CD4-positive, alpha-beta T cell treated with Interleukin-12 subunit alpha and Interleukin-12 subunit beta, for 1 hour (primary cell): ENCODE results near the gene SARS2.
A peak's percentile ranks its signal among the peaks of the same experiment; 100 is the strongest.

Experiments
- DNase-seq: peaks from one replicate; pipeline ENCODE4 v3.0.0-alpha.2; 2020

The SARS2 gene

DNA sequence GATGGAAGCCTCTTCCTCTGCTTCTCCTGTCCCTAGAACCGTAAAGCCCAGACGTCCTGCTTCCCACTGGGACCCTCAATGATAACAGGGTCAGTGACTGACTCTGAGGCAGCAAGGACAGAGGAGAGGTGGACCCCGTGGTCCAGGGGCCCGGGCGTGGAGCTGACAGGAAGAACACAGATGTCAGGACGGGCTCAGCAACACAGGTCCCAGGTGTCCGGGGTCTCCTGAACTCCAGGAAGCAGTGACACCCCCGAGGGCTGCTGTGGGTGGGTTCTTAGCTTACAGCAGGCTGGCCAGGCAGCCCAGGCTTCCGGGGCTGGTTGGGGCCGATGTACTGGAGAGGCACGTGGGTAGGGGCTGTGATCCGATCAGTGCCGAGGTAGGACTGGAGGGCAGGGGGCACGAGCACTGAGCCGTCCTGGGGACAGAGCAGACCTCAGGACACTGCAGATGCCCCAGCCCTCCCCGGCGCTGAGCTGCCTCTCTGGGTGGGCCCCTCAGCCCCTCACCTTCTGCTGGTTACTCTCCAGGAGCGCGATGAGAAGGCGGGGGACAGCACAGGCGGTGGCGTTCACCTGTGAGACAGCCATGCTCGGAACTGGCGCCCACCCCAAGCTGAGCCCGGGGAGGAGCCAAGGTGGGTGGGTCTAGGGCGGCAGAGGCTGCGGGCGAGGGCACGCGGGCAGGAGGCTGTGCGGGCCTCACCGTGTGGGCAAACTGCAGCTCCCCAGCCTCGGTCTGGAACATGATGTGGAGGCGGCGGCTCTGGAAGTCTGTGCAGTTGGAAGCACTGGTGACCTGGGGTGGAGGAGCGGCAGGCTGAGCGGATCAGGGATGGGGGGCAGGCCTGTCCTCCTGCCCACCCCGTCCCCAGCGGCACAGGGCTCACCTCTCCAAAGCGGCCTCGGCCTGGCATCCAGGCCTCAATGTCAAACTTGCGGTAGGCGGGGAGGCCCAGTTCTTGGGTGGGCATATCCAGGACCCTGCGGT lies 14.9 kb downstream of the SARS2 start:
- DNase-seq = no peak

DNA sequence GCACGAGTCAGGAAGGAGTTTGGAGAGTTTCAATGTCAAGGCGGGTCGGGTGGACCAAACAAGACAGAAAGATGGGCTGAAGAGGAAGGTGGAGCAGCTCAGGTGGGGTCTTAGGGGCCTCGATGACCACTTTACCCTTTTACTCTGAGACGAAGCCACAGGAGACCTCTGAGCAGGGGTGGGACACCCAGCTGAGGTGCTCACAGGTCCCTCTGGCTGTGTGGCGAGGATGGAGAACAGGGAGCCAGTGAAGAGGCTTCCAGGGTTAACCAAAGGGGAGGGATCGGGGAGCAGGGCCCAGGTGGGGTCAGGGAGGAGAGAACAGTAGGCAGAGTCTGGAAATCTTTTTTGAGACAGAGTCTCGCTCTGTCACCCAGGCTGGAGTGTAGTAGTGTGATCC lies 16.6 kb downstream of the SARS2 start:
- DNase-seq = no peak

DNA sequence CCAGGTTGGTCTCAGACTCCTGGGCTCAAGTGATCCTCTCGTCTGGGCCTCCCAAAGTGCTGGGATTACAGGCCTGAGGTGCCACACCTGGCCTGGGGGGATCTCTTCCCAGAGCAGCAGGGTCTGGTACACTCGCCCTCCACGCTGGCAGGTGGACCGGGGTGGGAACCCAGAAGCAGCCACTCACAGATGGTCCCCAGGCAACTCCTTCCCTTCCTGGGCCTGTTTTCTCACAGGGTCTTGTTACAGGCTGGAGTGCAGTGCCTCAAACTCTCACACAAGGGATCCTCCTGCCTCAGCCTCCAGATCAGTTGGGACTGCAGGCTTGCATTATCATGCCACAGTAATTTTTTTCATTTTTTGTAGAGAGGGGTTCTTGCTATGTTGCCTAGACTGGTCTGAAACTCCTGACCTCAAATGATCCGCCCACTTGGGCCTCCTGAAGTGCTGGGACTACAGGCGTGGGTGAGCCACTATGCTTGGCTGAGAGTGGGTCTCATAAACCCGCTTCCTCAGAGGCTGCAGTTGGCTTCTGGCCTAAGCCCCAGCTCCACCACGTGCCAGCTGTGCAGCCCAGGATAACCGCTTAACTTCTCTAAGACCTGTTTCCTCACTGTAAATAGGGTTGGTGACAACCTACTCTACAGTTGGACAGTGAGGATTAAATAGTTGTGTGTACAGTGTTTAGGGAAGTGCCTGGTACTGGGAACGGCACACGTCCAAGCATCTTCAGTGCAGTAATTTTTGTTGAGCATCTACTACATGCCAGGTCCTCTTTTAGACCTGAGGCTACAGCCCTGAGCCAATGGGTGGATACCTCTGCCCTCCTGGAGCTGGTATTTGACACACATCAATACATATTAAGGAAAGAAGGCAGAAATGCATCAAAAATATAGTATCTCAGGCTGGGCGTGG lies 17.7 kb downstream of the SARS2 start:
- no peak for DNase-seq

DNA sequence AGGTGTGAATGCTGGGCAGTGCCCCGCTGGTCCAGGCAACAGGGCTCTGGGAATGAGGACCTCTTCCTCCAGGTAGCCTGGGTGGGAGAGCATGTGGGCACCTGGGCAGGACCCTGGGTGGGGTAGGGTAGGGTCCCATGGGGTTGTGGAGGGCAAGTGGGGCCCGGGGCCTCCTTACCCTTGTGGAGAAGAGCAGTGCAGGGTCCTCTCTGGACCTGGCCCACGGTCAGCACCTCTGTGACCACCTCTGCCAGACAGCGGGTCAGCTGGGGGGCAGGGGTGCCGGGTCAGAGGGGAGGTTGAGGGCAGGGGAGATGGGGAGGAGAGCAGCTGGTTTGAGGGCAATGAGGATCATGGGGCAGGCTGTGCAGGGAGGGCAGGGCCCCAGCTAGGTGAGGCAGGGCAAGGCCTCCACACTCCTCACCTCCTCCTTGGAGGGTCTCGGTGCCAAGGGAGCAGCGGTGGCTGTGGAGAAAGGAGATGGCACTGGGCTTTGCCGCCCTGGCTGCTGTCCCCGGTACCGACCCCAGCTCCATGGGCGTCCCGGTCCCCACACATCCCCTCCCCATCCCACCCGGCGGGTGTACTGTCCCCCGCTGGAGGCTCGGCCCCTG lies 19.1 kb downstream of the SARS2 start:
- DNase-seq = no peak

DNA sequence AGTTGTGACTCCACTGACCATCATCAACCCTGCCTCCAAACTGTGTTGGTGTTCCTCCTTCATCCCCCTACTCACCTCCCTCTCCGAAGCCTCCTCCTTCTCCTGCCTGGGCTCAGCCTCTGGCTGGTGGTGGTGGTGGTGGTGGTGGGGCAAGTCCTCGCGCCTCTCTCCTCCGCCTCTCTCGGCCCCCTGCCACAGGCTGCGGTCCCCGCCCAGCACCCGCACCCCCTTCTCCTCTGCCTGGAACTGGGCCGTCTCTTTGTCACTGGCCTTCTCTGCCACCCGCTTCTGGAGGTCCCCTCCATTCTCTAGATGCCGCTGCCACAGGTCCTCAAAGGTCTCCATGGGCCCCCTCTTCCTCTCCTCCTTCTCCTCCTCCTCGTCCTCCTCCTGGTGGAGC lies 20.1 kb downstream of the SARS2 start:
- no peak for DNase-seq

DNA sequence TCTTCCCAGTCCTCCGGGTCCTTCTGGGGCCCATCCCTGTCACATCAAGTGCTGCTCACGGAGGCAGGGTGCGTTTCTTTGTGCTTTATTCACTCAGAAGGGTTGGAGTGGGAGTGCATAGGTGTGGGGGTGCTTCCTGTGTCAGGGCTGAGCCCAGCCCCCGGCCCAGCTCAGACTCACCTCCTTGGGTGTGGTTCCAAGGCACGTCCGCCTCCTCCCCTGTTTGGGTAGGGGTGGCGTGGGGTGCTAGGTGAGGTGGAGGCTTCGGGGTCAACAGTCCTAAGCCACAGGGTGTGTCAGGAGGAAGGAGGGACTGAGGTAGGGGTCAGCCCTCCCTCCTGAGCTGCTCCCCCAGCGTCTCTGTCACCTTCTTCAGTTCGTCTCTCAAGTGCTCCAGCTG lies 21.7 kb downstream of the SARS2 start:
- DNase-seq = no peak

DNA sequence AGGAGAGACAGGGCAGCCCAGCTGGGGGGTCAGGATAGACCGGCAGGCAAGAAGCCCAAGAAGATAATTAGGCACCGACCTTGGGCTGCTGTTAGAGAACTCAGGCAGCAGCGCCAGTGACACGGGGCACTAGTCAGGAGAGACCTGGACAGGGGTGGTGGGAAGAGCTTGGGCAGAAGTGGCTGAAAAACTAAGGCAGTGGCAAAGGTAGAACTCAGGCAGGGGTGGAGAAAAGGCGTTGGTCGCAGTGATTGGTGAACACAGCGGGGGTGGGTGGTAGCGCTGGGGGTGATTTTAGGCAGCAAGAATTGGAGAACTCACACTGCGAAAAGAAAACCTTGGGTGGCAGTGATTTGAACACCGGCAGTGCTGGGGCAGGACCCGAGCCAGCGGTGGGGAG lies 22.9 kb downstream of the SARS2 start:
- no peak for DNase-seq

DNA sequence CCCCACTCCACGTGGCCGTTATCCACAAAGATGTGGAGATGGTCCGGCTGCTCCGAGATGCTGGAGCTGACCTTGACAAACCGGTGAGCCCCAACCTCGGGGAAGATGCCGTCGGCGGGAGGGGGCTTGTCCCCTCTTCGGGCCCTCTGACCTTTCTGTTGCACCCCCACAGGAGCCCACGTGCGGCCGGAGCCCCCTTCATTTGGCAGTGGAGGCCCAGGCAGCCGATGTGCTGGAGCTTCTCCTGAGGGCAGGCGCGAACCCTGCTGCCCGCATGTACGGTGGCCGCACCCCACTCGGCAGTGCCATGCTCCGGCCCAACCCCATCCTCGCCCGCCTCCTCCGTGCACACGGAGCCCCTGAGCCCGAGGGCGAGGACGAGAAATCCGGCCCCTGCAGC lies 23.3 kb downstream of the SARS2 start:
- no peak for DNase-seq

DNA sequence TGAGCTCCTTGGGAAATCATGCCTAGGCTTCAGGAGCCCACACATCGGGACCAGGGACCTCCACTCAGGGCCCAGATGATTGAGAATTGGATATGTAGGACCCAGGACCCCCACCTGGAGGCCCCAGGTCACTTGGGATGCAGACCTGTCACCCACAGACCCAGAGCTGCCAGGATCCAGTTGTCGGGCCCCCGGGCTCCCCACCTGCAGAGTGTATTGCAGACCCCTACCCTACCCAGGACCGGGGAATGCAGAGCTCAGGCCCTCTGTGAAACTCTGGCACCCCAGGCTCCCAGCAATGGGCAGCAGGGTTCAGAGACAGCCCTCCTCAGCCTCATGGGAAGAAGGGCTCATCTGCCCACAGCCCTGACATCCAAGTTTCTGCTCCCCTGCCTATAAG lies 24.9 kb downstream of the SARS2 start:
- DNase-seq = no peak

DNA sequence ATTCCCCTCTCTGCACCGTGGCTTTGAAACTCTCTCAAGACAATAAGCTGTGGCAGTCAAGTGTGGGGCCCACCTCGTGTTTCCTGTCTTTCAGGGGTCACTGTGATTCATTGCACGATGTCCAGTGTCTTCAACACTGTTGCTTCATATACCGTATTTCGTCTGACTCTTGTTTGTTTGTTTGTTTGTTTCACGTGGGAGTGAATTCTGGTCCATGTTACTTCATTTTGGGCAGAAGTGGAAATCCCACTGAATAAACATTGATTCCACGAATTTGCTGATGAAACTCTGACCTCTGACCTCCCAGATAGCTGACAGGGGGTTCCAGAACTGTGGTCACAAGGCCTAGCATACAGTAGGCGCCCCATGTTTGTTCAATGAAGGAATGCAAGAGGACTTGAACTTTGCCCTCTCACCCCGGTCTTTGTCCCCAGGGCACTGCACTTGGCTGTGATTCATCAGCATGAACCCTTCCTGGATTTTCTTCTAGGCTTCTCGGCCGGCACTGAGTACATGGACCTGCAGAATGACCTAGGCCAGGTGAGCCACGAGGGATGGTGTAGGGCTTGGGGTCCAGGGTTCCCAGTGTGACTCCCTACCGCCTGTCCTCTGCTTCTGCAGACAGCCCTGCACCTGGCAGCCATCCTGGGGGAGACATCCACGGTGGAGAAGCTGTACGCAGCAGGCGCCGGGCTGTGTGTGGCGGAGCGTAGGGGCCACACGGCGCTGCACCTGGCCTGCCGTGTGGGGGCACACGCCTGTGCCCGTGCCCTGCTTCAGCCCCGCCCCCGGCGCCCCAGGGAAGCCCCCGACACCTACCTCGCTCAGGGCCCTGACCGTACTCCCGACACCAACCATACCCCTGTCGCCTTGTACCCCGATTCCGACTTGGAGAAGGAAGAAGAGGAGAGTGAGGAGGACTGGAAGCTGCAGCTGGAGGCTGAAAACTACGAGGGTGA lies 25.7 kb downstream of the SARS2 start:
- DNase-seq = no peak

DNA sequence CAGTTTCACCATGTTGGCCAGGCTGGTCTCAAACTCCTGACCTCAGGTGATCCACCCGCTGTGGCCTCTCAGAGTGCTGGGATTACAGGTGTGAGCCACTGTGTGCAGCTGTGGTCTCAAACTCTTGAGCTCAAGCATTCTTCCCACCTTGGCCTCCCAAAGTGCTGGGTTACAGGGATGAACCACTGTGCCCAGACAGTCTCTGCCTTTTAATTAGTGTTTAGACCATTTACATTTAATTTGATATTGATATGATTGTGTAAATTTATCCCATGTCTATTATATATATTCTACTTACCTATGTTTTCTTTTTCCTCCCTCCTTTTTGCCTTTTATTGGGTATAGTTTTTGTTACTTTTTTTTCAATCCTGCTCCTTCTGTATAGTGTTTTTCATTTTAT lies 28.9 kb downstream of the SARS2 start:
- DNase-seq = no peak

DNA sequence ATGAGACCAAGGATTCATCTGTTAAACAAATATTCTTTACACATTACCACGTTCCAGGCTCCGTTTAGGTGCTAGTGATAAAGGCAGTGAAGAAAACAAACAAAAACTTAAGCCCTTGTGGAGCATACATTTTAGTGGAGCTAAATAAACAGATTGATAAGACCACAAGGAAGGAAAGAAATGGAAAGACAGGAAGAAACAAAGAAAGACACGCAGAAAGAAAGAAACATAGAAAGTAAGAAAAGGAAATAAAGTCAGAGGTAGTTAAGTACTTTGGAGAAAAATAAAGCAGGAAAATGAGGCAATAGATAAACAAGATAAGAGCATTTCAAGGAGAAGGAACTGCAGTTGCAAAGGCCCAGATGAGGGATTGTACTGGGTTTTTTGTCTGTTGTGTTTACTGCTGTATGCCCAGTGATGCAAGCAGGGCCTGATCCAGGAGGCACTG lies 29.8 kb downstream of the SARS2 start:
- no peak for DNase-seq

DNA sequence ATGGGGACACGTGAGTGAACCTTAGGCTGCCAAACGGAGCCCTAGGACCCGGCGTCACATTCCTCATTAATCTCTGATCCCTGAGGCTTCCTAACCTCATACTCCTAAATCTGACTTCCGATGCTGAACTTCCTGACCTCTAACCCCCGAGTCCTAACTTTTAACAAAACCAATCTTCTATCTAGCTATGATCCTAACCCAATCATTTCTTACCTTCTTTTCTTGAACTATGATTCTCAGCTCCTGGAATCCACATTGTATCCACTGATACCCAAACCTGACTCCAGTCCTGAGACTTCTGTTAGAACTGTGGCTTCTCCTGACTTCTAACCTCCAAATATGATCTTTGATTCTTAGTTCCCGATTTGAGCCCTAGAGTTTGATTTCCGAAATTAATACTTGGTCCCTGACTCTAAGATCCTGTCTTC lies 30.3 kb downstream of the SARS2 start:
- DNase-seq = no peak

DNA sequence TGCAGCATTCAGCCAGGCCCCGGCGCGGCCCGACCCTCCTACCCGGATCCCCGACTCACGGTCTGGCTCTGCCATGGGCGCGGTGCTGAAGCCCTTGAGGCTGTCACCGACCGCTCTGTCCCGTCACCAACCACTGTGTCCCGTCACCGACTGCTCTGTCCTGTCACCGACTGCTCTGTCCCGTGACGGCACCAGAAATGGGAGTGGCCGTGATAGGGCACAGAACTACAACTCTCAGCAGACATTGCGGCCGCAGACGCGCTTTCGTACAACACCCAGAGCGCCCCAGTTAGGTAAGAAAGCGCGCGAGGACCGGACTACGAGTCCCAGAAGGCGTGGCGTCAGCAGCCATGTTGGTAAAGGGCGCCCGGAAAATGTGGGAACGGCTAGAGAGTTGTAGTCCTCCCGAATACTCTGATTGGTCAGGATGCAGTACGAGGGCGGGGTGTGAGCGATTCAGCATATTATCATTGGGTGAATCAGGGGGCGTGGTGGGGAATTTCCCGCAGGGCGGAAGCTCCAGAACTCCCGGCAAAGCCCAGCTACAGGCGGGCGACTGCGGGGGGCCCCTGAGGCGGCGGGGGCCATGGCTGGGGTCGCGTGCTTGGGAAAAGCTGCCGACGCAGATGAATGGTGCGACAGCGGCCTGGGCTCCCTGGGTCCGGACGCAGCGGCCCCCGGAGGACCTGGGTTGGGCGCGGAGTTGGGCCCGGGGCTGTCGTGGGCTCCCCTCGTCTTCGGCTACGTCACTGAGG lies 30.9 kb downstream of the SARS2 start, which contains the start of the genes NFKBIB and SIRT2:
TSS of gene NFKBIB (plus strand) at position 523 of the 755 bp plus-strand sequence. CDS start at position 587, 64 bp downstream.
TSS of gene SIRT2 (minus strand) at position 172 of the 755 bp plus-strand sequence. CDS start at position 75, 97 bp downstream.
- peak; percentile 100 for DNase-seq

DNA sequence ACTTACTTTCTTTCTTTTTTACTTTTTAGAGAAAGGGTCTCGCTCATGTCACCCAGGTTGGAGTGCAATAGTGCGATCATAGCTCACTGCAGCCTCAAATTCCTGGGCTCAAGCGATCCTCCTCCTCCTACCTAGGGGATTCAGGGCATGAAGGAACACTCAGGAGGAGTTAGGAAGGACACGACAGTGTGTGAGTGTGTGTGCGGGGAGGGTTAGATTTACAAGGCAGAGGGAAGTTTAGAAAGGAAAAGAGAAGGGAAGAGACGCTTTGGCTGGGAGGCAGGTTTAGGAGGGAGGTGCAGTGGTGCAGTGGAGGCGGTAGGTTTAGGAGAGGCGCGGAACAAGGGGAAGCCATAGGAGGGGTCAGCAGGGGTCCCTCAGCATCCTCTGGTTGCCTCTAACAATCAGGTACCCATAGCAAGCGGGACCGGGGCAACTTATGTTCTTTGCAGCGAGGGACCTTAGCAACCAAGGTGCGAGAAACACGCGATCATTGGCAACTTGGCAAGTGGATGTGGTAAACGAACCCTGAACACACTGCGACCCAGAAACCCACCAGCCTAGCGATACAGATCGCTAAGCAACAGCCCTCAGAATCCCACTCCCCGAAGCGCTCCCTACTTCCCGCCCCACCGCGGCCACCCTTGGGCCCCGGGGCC lies 31.6 kb downstream of the SARS2 start:
- no peak for DNase-seq

DNA sequence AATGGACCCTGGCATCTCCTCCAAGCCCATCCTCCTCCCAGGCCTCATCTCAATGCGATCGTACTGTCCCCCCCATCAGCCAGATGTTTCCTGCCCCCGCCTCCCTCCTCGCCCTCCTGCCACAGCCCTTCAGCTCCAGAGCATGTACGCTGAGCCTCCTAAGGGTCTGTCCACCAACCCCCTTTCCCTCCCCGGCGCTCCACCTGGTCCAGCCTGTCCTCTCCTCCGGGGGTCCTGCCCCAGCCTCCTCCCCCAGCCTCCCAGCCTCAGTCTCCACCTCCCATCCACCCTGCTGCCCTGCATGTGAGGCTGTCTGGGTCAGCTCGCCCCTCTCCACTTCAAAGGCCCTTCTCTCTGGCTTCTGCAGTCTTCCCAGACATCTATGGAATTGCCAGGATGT lies 35.6 kb downstream of the SARS2 start:
- DNase-seq = no peak

DNA sequence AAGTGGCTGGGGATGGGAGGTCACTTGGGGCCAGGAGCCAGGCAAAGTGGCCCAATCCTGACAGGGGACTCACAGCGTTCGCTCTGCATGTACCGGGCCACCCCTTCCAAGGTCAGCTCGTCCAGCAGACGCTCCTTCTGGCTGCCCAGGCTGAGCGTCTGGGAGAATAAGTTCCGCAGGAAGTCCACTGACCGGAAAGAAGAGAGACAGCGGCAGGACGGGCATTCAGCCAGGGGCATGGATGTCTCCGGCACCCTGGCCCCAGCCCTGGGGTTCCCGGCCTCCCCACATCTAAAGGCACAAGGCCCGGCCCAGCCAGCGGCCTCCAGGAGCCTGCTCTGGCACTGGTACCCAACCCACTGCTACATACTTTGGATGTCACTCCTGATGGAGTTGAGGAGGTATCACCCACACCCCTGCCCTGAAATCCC lies 37.2 kb downstream of the SARS2 start:
- DNase-seq = no peak

DNA sequence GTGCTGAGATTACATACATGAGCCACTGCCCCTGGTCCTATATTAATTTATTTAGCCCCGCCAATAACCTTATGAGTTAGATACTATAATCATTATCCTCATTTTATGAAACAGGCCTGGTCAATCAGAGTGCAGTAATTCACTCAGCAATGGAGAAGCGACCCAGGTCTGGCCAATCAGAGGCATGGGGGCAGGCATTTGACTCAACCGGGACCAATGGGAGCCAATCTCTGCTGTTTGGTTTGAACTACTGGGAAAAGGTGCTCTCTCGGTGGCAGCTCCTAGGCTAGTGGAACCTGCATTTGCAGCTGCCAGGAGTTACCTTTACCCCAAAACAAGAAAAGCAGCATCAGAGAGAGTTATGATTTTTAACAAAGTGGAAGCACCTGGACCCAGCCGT lies 37.7 kb downstream of the SARS2 start:
- DNase-seq = no peak

DNA sequence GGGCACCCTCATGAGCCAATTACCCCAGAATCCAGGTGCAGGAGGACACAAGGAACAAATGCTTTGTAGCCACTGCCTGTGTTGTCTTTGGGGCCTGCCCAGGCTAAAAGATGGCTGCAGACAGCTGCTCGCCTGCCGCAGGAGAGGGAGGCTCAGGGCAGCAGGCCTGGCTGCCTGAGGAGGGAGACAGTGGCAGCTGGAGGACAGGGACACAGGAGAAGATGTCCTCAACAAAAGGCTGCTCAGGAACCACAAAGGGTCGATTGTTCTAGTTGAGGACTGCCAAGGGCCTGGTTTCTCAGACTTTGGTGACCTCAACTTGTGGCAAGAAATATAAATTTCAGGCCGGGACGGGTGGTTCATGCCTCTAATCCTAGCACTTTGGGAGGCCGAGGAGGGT lies 38.8 kb downstream of the SARS2 start:
- DNase-seq = no peak

DNA sequence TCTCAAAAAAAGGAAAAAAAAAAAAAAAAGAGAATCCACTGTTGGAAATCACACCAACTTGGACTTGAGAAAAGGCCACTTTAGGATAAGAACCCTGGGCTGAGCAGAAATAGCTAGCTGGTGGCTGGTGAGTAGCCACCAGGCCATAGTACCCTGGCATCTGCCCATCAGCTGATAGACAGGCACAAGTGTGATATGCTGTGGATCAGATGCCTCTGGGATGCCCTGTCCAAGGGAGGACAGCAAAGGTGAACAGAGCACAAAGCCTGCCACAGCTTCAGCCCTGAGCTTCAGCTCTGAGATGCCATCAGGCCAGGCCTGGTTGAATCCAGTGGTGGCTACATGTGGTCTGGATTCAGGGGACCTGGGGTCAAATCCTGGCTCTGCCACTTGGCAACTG lies 39.9 kb downstream of the SARS2 start:
- DNase-seq = no peak
